GM12891 (cell line): ENCODE measurements around the gene MEF2C.

Source experiments
- POLR2A ChIP-seq: IDR thresholded peaks from 2 replicates; pipeline ENCODE4 v1.6.1; 2011; ENCODE audit warnings: low read depth, low read length, control low read depth
- POLR2AphosphoS5 ChIP-seq: IDR thresholded peaks from 2 replicates; pipeline ENCODE4 v1.6.1; 2011; ENCODE audit warnings: low read depth, low read length, control low read depth
- POU2F2 ChIP-seq: IDR thresholded peaks from 2 replicates; pipeline ENCODE4 v1.6.1; 2011; ENCODE audit warnings: low read depth, mild to moderate bottlenecking, control low read depth, low read length, moderate library complexity
- TAF1 ChIP-seq: IDR thresholded peaks from 2 replicates; pipeline ENCODE4 v1.6.1; 2011; ENCODE audit warnings: low read depth, low read length, control low read depth

GRCh38 chr5:88667496-88668201 lies 215.3 kb downstream of the MEF2C start:
- TF ChIP-seq TAF1, result no peak
- TF ChIP-seq POLR2AphosphoS5, result no peak
- TF ChIP-seq POLR2A, result no peak
- no peak for TF ChIP-seq POU2F2
